Fibroblast of lung (primary cell): ENCODE measurements around the gene CLTC. TPM values are rescaled to one million over a fixed set of nuclear protein-coding genes. Genes with fewer than 3 reads are reported as not detected.

ENCODE experiments used
- DNase-seq, 2 donors: peaks; one replicate each; pipeline versions ENCODE4 v3.0.0 to v3.0.0-alpha.2; 2010; ENCODE audit warnings: low read depth in 2 of 2
- H2AFZ ChIP-seq: 2 replicates; pipeline ENCODE4 v1.5.1; 2012; ENCODE audit warnings: low read length, control low read depth, inconsistent platforms
- H3K27ac ChIP-seq: 2 replicates; pipeline ENCODE4 v1.5.1; 2011; ENCODE audit warnings: low read length, control low read depth; ENCODE audit not compliant: insufficient read depth
- H3K27me3 ChIP-seq: 2 replicates; pipeline ENCODE4 v1.5.1; 2011; ENCODE audit warnings: mild to moderate bottlenecking, low read length; ENCODE audit not compliant: control insufficient read depth, insufficient read depth
- H3K36me3 ChIP-seq: 2 replicates; pipeline ENCODE4 v1.5.1; 2011; ENCODE audit warnings: low read length; ENCODE audit not compliant: control insufficient read depth, insufficient read depth
- H3K4me1 ChIP-seq: 2 replicates; pipeline ENCODE4 v1.5.1; 2011; ENCODE audit warnings: low read length; ENCODE audit not compliant: control insufficient read depth, insufficient read depth; ENCODE audit errors: extremely low read depth
- H3K4me2 ChIP-seq: 2 replicates; pipeline ENCODE4 v1.5.1; 2011; ENCODE audit warnings: low read length, control low read depth; ENCODE audit not compliant: insufficient read depth; ENCODE audit errors: extremely low read depth
- H3K4me3 ChIP-seq, 4 experiments: fragments of 200-600 bp in 1 of 4; sonication (generic) in 1 of 4; replicated peaks in 1 of 4; 2 replicates each; pipeline ENCODE4 v1.5.1; 2011 to 2016; ENCODE audit warnings: low read length in 4 of 4, low read depth in 3 of 4, mild to moderate bottlenecking in 3 of 4, control low read depth in 2 of 4, inconsistent platforms in 1 of 4, mixed read lengths in 1 of 4; ENCODE audit not compliant: insufficient read depth in 1 of 4; ENCODE audit errors: control extremely low read depth in 1 of 4
- H3K79me2 ChIP-seq: 2 replicates; pipeline ENCODE4 v1.5.1; 2012; ENCODE audit warnings: mild to moderate bottlenecking, low read length, inconsistent platforms; ENCODE audit not compliant: control insufficient read depth, insufficient read depth
- H3K9ac ChIP-seq: 2 replicates; pipeline ENCODE4 v1.5.1; 2011; ENCODE audit warnings: mild to moderate bottlenecking, low read length, control low read depth; ENCODE audit not compliant: insufficient read depth
- H3K9me3 ChIP-seq: 2 replicates; pipeline ENCODE4 v1.5.1; 2012; ENCODE audit warnings: low read depth, low read length; ENCODE audit not compliant: control insufficient read depth, insufficient read depth
- H4K20me1 ChIP-seq: 2 replicates; pipeline ENCODE4 v1.5.1; 2011; ENCODE audit warnings: low read length; ENCODE audit not compliant: control insufficient read depth, insufficient read depth; ENCODE audit errors: extremely low read depth
- CTCF ChIP-seq, 2 donors: IDR thresholded peaks in 1 of 2; conservative IDR thresholded peaks in 1 of 2; 1 replicate in 1 of 2; 2 replicates in 1 of 2; pipeline ENCODE4 v1.5.1; 2011 to 2012; ENCODE audit warnings: low read length in 2 of 2, control low read depth in 1 of 2, inconsistent platforms in 1 of 2, low read depth in 1 of 2, mild to moderate bottlenecking in 1 of 2
- EZH2 ChIP-seq: IDR thresholded peaks from 2 replicates; pipeline ENCODE4 v1.5.1; 2012; ENCODE audit warnings: low read length, control low read depth, mild to moderate bottlenecking; ENCODE audit errors: missing control alignments
- polyA plus RNA-seq, 2 donors: library from polyadenylated mRNA; depleted of rRNA in 1 of 2; stranded (reverse) in 1 of 2; unstranded in 1 of 2; fragments of >200 nt; gene quantifications; 2 replicates each; pipeline ENCODE4 v1.2.1, GENCODE V29; 2011 to 2012; ENCODE audit warnings: missing spikeins in 1 of 2
- total RNA-seq: library from RNA; depleted of rRNA; stranded (reverse); fragments of >200 nt; gene quantifications from 2 replicates; pipeline ENCODE4 v1.2.1, GENCODE V29; 2014

CLTC gene
- total and polyA plus RNA-seq, 2 donors (not counting 1 experiment from before 2014, with no cell fraction given), result 468 to 621 TPM

GRCh38 chr17:59734226-59734625 lies 114.5 kb downstream of the CLTC start:
- Histone ChIP-seq H3K9ac (no peak overlapping the region), H3K36me3 (peaks cover 2% of the 10 kb centered on the region), H3K4me2 (no peak overlapping the region), H3K4me3 (no peak overlapping the region), H3K27me3 (no peaks in the 10 kb centered on the region), H3K9me3 (no peaks in the 10 kb centered on the region), H4K20me1 (no peaks in the 10 kb centered on the region), H3K4me1 (no peaks in the 10 kb centered on the region), H3K27ac (no peak overlapping the region), H2AFZ (no peak overlapping the region), H3K79me2 (peaks cover 6% of the 10 kb centered on the region)
- no peak for DNase-seq
- TF ChIP-seq EZH2, result no peak
- TF ChIP-seq CTCF (conservative IDR thresholded peaks at IDR 0.05 in 1 of 2, IDR thresholded peaks at IDR 0.05 in 1 of 2; ENCODE audit: low read depth in 1 of 2, low read length in 2 of 2), result no peak

- Histone ChIP-seq H3K4me1 (no peaks in the 10 kb centered on the region), H3K79me2 (no peaks in the 10 kb centered on the region), H3K36me3 (no peaks in the 10 kb centered on the region), H3K9ac (no peak overlapping the region), H3K27ac (no peak overlapping the region), H3K27me3 (no peaks in the 10 kb centered on the region), H3K4me2 (no peak overlapping the region), H2AFZ (no peak overlapping the region), H3K4me3 (no peak overlapping the region), H4K20me1 (no peaks in the 10 kb centered on the region), H3K9me3 (no peaks in the 10 kb centered on the region)
- no peak for TF ChIP-seq EZH2
- no peak for TF ChIP-seq CTCF (conservative IDR thresholded peaks at IDR 0.05 in 1 of 2, IDR thresholded peaks at IDR 0.05 in 1 of 2; ENCODE audit: low read depth in 1 of 2, low read length in 2 of 2)
- DNase-seq, result no peak
Observed at GRCh38 chr17:59737324-59737723, 117.6 kb downstream of the CLTC start.

- Histone ChIP-seq H2AFZ (no peak overlapping the region), H3K9me3 (no peaks in the 10 kb centered on the region), H3K4me1 (no peaks in the 10 kb centered on the region), H3K9ac (no peak overlapping the region), H3K4me3 (no peak overlapping the region), H3K27me3 (no peaks in the 10 kb centered on the region), H3K27ac (no peak overlapping the region), H4K20me1 (no peaks in the 10 kb centered on the region), H3K79me2 (no peaks in the 10 kb centered on the region), H3K4me2 (no peak overlapping the region), H3K36me3 (no peaks in the 10 kb centered on the region)
- no peak for DNase-seq
- TF ChIP-seq EZH2 (no peak), CTCF (conservative IDR thresholded peaks at IDR 0.05 in 1 of 2, IDR thresholded peaks at IDR 0.05 in 1 of 2; ENCODE audit: low read depth in 1 of 2, low read length in 2 of 2) (no peak)
Observed at GRCh38 chr17:59743842-59744241, 124.1 kb downstream of the CLTC start.
